Measurements from ENCODE around the gene SEM1.

DNA sequence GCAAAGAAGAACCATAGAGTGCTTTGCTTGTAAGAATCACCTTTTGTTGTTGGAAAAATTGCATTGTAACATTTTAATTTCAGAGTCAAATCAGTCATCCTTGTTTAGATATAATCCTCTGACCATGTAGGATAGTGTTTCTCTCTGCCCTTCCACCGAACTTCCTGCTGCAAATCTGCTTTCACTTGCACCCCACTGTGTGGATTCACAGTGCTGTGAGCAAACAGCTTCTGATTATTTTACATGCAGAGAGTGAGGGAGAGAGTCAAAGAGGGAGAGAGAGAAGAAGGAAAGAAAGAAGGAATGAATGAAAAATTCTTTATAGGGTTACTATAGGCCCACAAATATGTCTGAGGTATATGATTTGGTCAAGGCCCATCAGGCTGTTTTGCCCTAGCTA is 30.0 kb upstream of the SEM1 start:
- TF ChIP-seq, protein P1, sequence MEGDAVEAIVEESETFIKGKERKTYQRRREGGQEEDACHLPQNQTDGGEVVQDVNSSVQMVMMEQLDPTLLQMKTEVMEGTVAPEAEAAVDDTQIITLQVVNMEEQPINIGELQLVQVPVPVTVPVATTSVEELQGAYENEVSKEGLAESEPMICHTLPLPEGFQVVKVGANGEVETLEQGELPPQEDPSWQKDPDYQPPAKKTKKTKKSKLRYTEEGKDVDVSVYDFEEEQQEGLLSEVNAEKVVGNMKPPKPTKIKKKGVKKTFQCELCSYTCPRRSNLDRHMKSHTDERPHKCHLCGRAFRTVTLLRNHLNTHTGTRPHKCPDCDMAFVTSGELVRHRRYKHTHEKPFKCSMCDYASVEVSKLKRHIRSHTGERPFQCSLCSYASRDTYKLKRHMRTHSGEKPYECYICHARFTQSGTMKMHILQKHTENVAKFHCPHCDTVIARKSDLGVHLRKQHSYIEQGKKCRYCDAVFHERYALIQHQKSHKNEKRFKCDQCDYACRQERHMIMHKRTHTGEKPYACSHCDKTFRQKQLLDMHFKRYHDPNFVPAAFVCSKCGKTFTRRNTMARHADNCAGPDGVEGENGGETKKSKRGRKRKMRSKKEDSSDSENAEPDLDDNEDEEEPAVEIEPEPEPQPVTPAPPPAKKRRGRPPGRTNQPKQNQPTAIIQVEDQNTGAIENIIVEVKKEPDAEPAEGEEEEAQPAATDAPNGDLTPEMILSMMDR (IDR thresholded peaks at IDR 0.05) = no peak
- no peak for TF ChIP-seq POLR2A (IDR thresholded peaks at IDR 0.05)

All from uterus (tissue), 2 donors.